IPS DF 4.7 (cell line): ENCODE measurements around the gene SCN1B.
"Not testable (repeated sequence)": the region's sequence is repeated elsewhere in the genome, so short reads cannot be mapped to it uniquely, and the experiment has no call there.

Source experiments
- DNase-seq: peaks from one replicate; pipeline ENCODE4 v3.0.0-alpha.2; 2013; ENCODE audit warnings: low spot score; ENCODE audit errors: extremely low read depth

The SCN1B gene

GRCh38 chr19:35015954-35016351 is 14.3 kb upstream of the SCN1B start:
- DNase-seq = no peak

DNA sequence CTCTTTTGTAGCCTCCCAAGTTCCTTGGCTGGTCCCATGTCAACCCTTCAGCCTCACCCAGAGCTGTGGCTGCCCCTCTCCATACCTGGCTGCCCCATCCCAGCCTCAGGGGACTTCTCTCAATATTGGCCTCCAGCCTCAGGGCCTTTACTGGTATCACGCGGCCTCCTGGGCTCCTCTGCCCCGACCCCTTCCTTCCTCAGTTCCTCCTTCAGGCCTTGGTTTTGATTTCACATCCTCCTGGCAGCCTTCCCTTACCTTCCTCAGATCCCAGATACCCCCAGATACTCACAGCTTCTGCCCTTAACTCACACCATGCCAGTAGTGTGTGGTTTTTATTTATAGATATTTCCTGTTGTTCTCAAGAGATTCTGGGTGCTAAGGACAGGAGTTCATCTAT is 12.8 kb upstream of the SCN1B start:
- no peak for DNase-seq

GRCh38 chr19:35018379-35018778 is 11.9 kb upstream of the SCN1B start:
- no peak for DNase-seq

DNA sequence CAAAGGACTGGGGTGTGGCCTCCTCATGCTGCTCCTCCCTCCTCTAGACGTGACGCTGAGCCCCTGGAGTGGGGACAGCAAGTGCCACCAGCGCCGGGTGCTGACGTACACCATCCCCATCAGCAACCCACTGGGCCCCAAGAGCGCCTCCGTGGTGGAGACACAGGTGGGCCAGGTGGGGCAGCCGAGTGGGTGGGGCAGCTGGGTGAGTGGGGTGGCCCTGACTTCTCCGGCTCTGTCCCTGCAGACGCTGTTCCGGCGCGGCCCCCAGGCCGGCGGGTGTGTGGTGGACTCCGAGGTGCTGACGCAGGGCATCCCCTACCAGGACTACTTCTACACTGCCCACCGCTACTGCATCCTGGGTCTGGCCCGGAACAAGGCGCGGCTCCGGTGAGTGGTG is 11.1 kb upstream of the SCN1B start:
- DNase-seq = no peak

DNA sequence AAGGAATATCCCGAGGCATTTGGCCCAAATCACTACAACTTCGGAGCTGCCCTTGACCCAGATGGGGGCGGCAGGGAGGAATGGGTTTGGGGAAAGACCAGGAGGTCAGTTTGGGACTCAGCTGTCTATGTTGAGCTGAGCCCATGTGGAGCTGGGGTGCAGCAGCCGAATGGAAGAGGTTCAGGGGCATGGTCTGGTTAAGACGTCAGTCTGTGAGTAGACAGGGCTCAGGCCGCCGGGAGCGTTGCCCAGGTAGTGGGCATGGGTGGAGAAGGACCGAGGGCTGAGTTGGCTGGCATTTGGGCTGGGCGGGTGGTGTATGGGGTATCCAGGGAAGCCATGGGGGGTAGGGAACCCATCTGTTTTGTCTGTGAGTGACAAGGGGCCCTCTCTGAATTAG is 9.3 kb upstream of the SCN1B start:
- no peak for DNase-seq

DNA sequence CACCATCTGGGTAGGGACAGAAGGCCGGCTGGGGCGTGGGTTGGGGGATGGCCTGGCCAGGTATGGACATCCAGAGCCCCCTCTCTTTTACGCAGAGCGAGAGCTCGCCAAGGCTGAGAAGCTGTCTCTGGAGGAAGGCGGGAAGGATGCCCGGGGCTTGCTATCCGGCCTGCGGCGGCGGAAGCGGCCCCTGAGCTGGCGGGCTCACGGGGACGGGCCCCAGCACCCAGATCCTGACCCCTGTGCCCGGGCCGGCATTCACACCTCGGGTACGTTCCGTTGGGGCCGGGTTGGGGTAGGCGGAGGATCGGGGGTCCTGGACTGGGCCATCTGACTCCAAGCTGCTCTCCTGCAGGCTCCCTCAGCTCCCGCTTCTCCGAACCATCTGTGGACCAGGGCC is 8.7 kb upstream of the SCN1B start:
- DNase-seq = no peak

GRCh38 chr19:35022460-35022859 is 7.8 kb upstream of the SCN1B start:
- DNase-seq = no peak

DNA sequence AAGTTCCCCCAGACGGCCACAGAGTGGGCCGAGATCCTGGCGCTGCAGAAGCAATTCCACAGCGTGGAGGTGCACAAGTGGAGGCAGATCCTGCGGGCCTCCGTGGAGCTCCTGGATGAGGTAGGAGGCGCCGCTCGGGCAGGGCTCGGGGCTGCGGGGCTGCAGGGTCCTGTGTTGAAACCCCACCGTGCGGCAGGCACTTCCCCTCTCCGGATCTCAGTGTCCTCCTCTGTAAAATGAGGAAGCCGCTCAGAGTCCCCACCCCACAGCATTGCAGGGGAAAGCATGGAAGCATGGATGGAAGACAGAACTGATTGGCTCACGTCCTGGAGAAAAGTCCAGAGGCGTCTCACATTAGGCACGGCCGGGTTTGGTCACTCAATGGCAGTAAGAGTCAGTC is 6.8 kb upstream of the SCN1B start:
- DNase-seq = no peak

DNA sequence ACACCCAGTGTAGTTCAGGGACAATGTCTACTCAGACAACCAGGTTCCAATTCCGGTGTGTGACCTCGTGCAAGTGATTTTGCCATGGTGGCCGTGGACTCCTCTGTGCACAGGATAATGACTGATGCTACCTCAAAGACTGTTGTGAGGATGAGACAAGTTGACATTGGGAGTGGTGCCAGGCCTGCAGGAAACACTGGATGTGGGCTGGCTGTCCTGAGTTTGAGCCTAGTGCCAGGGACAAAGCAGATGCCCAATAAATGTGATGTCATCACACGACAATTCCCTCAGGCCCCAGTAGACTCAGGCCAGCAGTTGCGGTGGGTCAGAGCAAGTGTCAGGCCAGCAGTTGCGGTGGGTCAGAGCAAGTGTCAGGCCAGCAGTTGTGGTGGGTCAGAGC is 6.2 kb upstream of the SCN1B start:
- no peak for DNase-seq

DNA sequence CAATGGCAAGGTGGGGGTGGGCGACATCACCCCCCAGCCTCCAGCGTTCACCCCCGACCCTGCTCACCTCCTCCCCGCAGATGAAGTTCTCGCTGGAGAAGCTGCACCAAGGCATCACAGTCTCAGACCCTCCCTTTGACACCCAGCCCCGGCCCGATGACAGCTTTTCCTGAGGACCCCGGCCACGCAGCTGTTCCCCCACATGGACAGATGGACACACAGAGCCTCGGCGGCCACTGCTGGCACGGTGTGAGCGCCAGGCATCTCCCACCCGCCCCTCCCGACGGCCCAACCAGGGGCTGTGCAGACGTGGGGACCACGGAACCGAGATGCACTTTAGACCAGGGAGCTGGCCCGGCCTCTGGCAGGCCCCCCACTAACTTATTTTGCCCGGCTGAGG is 4.3 kb upstream of the SCN1B start:
- no peak for DNase-seq

- DNase-seq = no peak
These were observed 3.9 kb upstream of the SCN1B start for GRCh38 chr19:35026418-35026817.

DNA sequence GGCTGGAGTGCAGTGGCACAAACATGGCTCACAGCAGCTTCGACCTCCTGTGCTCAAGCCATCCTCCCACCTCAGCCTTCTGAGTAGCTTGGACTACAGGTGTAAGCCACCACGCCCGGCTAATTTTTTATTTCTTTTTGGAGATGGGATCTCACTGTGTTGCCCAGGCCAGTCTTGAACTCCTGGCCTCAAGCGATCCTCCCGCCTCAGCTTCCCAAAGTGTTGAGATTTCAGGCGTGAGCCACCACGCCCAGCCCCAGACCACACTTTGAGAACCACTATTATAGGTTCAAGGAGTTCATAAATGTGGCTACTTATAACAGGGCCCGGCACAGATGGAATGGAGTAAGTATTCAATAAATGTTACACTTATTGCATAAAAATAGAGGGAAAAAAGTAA is 3.3 kb upstream of the SCN1B start:
- DNase-seq = no peak

DNA sequence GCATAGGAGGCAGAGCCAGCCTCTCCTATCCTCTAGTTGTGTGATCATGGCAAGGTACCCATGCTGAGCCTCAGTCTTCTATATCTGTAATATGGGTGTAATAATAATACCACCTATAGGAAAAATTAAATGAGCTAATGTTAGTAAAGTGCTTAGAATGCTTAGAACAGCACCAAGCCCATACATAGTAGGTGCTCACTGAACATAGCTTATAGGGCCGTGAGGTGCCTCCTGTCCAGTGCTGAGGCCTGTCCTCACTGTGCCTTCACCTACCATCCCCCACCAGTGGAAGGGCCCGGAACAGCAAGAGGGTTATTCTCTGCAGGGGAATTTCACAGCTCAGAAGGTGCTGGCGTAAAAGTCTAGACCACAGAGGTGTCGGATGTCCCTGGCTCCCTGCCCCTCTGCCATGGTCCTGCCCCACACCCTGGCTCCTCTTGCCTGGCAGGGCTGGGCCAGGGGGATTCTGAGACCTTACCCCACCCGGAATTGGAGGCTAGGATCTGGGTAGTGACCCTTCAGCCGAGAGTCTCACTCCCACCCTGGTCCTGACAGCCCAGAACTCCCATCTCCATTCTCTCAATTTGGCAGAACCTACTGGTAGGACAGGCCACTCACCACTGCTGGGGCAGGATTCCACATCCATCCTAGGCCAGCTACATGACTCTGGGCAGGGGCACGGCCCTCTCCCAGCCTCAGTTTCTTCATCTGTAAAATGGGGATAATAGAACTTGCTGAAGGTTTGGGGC is 2.2 kb upstream of the SCN1B start:
- DNase-seq = no peak

DNA sequence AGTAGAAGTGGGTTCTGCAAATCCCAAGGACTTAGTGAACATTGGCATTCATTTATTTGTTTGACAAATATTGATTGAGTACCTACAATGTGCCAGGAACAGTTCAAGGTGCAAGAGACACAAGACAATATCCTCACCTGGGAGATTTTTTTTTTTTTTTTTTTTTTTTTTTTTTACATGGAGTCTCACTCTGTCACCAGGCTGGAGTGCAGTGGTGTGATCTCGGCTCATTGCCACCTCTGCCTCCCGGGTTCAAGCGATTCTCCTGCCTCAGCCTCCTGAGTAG is 1.7 kb upstream of the SCN1B start:
- DNase-seq = not testable (repeated sequence)

DNA sequence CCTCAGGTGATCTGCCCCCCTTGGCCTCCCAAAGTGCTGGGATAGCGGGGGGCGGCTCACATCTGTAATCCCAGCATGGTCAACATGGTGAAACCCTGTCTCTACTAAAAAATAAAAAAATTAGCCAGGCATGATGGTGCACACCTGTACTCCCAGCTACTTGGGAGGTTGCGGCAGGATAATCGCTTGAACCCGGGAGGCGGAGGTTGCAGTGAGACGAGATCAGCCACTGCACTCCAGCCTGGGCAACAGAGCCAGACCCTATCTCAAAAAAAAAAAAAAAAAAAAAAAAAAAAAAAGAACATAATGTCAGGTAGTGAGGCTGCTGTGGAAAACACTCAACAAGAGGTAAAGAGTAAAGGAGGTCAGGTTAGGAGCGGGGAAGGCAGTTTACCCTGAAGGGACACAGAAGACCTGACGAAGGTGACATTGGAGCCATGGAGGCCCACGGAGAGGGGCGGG is 964 bp upstream of the SCN1B start:
- DNase-seq = not testable (repeated sequence)

DNA sequence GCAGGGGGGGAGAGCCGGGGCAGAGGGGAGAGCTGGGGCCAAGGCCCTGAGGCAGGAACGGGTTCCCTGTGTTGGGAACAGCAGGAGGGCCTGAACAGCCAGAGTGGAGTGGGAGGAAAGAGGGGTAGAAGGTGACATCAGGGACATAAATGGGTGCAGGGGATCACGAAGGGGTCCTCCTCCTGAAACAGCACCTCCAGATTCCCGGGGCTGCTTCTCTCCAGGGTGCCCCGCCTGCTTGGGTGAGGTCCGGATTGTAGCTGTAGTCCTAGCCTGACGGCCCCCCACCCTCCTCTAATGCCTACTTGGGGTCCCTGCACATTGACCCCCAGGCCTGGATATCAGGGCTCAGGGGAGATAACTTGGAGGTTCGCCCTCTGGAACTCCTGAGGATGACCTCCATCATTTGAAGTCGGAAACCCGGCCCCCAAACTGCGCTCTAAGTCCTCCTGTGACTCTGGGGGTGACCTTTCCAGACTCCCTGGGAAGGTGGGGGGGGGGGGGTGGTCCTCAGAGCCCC is 473 bp upstream of the SCN1B start:
- DNase-seq = no peak

DNA sequence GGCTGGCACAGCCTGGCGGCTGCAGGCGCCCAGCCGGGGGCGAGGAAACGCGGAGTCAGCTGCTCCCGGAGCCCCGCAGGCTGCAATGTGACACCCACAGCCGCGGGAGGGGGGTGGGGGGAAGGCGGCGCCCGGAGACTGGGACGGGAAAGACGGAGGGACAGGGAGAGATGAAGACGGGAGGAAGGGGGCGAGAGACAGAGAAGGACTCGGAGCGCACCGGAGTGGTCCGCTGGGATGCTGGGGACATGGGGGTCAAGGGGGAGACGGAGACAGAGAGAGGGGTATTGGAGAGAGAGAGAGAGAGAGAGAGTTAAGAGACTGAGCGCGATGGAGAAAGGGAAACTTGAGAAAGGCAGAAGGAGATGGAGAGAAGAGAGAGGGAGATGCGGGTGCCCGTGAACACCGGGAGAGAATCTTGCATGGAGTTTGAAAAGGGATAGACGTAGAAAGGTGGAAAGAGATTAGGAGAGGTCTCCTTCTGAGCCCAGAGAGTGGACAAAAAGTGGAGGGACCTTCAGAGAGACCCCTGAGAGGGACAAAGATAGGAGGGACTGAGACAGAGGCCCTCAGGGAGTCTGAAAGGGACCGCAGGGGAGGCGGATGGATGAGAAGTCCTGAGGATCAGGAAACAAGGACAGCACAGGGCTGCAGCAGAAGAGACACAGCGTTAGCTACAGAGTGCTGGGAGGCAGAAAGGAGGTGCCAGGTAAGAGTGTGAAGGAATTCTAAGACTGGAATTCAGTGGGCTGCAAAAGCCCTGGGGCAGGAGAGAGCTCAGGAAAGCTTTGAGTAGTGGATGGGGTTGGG is 1.0 kb downstream of the SCN1B start:
- DNase-seq = no peak

DNA sequence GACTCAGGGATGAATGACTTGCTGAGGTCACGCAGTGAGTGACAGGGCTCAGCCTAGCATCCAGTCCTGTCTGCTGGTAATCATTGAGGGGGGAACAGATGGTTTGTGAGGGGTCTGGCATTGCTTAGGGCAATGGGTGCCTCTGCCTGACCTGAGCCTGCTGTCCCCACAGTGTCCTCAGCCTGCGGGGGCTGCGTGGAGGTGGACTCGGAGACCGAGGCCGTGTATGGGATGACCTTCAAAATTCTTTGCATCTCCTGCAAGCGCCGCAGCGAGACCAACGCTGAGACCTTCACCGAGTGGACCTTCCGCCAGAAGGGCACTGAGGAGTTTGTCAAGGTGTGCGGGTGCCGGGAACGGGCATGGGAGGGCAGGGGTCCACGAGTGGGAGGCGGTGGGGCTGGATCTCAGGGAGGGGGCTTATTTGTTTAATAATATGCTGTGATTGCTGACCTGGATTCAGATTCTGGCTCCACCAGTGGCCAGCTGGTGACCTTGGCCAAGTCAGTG is 2.1 kb downstream of the SCN1B start:
- DNase-seq = no peak

GRCh38 chr19:35033067-35034004 is 3.1 kb downstream of the SCN1B start:
- DNase-seq = no peak

DNA sequence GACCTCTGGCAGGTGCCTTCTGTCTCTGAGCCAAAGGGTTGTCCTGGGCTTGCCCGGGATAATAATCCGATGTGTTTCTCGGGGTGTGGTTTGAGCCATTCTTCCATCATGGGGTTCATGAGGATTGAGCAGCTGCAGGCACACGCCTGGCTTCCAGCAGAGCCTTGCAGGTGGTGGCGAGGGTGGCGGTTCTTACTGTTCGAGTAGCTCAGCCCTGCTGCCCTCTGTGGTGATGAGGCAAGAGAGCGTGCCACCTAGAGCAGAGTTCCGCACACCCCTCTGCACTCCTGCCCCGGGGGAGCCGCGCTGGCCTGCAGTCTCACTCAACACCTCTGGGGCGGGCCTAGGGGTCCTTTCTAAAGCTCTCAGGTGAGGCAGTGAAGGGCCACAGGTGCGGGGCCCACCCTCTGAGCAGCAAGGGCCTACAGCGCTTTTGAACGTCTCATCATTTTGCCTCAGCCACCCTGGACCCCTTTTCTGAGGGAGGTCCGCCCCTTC is 3.8 kb downstream of the SCN1B start:
- DNase-seq = no peak
